Neural cell (in vitro differentiated cells): ENCODE results near the gene SRGAP3. TPM values are rescaled to one million over a fixed set of nuclear protein-coding genes. Genes with fewer than 3 reads are reported as not detected.

ENCODE experiments used
- H2AFZ ChIP-seq: fragments of 200-600, 300-800 bp; sonication (generic), shearing (Covaris generic); 2 replicates; pipeline ENCODE4 v1.6.0; 2014; ENCODE audit warnings: low read depth, mild to moderate bottlenecking, antibody characterized with exemption, low read length, moderate library complexity
- H3F3A ChIP-seq: fragments of 200-600 bp; shearing (Covaris generic); 2 replicates; pipeline ENCODE4 v1.6.1; 2016; ENCODE audit warnings: mild to moderate bottlenecking, moderate library complexity, mixed read lengths, antibody characterized with exemption, low read length; ENCODE audit not compliant: insufficient read depth, poor library complexity, severe bottlenecking
- H3K27ac ChIP-seq: fragments of 200-600, 300-800 bp; sonication (generic), shearing (Covaris generic); 2 replicates; pipeline ENCODE4 v1.5.1; 2014; ENCODE audit warnings: mild to moderate bottlenecking, low read length, moderate library complexity
- H3K27me3 ChIP-seq: fragments of 300-800, 200-600 bp; sonication (generic), shearing (Covaris generic); 2 replicates; pipeline ENCODE4 v1.6.0; 2014; ENCODE audit warnings: mild to moderate bottlenecking, low read depth, low read length, moderate library complexity; ENCODE audit not compliant: insufficient read depth
- H3K36me3 ChIP-seq: fragments of 300-800, 200-600 bp; sonication (generic), shearing (Covaris generic); 2 replicates; pipeline ENCODE4 v1.5.1; 2014; ENCODE audit warnings: mild to moderate bottlenecking, antibody characterized with exemption, low read length, moderate library complexity; ENCODE audit not compliant: insufficient read depth
- H3K4me2 ChIP-seq: fragments of 300-800, 200-600 bp; sonication (generic), shearing (Covaris generic); 2 replicates; pipeline ENCODE4 v1.6.0; 2014; ENCODE audit warnings: mild to moderate bottlenecking, low read length
- H3K4me3 ChIP-seq: fragments of 300-800, 200-600 bp; sonication (generic), shearing (Covaris generic); 2 replicates; pipeline ENCODE4 v1.5.1; 2014; ENCODE audit warnings: mild to moderate bottlenecking, low read length, moderate library complexity
- H3K79me2 ChIP-seq: fragments of 200-600 bp; shearing (Covaris generic); replicated peaks from 2 replicates; pipeline ENCODE4 v1.6.0; 2014; ENCODE audit warnings: mild to moderate bottlenecking, low read length, moderate library complexity; ENCODE audit not compliant: insufficient read depth
- H3K9ac ChIP-seq: fragments of 300-800, 200-600 bp; sonication (generic), shearing (Covaris generic); 2 replicates; pipeline ENCODE4 v1.6.1; 2016; ENCODE audit warnings: mild to moderate bottlenecking, low read length, mixed read lengths
- H3K9me2 ChIP-seq: fragments of 200-600 bp; shearing (Covaris generic); 2 replicates; pipeline ENCODE4 v1.6.1; 2016; ENCODE audit warnings: mild to moderate bottlenecking, low read length, mixed read lengths; ENCODE audit not compliant: insufficient read depth
- H3K9me3 ChIP-seq: fragments of 200-600, 300-800 bp; sonication (generic), shearing (Covaris generic); 2 replicates; pipeline ENCODE4 v1.6.1; 2016; ENCODE audit warnings: mild to moderate bottlenecking, mixed run types, low read length, moderate library complexity, mixed read lengths
- H4K20me1 ChIP-seq: fragments of 200-600 bp; shearing (Covaris generic); 2 replicates; pipeline ENCODE4 v1.6.1; 2016; ENCODE audit warnings: mild to moderate bottlenecking, mixed run types; ENCODE audit not compliant: insufficient read depth
- EP300 ChIP-seq: fragments of 450-650 bp; conservative IDR thresholded peaks from 2 replicates; pipeline ENCODE4 v1.6.1; 2014; ENCODE audit warnings: antibody characterized with exemption, mild to moderate bottlenecking, moderate library complexity; ENCODE audit not compliant: poor library complexity, severe bottlenecking
- EZH2 ChIP-seq: fragments of 200-600, 300-800 bp; shearing (Covaris generic), sonication (generic); IDR thresholded peaks from 2 replicates; pipeline ENCODE4 v1.6.1; 2014; ENCODE audit warnings: antibody characterized with exemption, low read length, borderline replicate concordance, mild to moderate bottlenecking; ENCODE audit not compliant: insufficient read depth, poor library complexity, severe bottlenecking
- MXI1 ChIP-seq: fragments of 450-650 bp; conservative IDR thresholded peaks from 2 replicates; pipeline ENCODE4 v1.6.1; 2014; ENCODE audit warnings: antibody characterized with exemption, mild to moderate bottlenecking; ENCODE audit not compliant: poor library complexity, severe bottlenecking
- POLR2AphosphoS5 ChIP-seq: IDR thresholded peaks from 2 replicates; pipeline ENCODE4 v1.6.1; 2012
- RAD21 ChIP-seq: fragments of 450-650 bp; conservative IDR thresholded peaks from 2 replicates; pipeline ENCODE4 v1.6.1; 2014; ENCODE audit warnings: antibody characterized with exemption, mild to moderate bottlenecking, moderate library complexity
- REST ChIP-seq: IDR thresholded peaks from 2 replicates; pipeline ENCODE4 v1.6.1; 2012; ENCODE audit warnings: borderline replicate concordance
- SMC3 ChIP-seq: fragments of 450-650 bp; conservative IDR thresholded peaks from 2 replicates; pipeline ENCODE4 v1.6.1; 2014; ENCODE audit warnings: antibody characterized with exemption, mild to moderate bottlenecking, moderate library complexity; ENCODE audit not compliant: poor library complexity
- TAF1 ChIP-seq: IDR thresholded peaks from 2 replicates; pipeline ENCODE4 v1.6.1; 2012; ENCODE audit warnings: low read depth
- polyA plus RNA-seq: library from polyadenylated mRNA; depleted of rRNA; stranded (reverse); fragments of >200 nt; gene quantifications from 2 replicates; pipeline ENCODE4 v1.2.3, GENCODE V29; 2014
- TF ChIP-seq, protein P1 (sequence below): fragments of 450-650 bp; IDR thresholded peaks from 2 replicates; pipeline ENCODE4 v1.5.1; 2014; ENCODE audit warnings: antibody characterized with exemption, mild to moderate bottlenecking, moderate library complexity; ENCODE audit not compliant: poor library complexity, severe bottlenecking

The SRGAP3 gene
- polyA plus RNA-seq, 1 donor from 2014 or later, result 31.5 TPM

DNA sequence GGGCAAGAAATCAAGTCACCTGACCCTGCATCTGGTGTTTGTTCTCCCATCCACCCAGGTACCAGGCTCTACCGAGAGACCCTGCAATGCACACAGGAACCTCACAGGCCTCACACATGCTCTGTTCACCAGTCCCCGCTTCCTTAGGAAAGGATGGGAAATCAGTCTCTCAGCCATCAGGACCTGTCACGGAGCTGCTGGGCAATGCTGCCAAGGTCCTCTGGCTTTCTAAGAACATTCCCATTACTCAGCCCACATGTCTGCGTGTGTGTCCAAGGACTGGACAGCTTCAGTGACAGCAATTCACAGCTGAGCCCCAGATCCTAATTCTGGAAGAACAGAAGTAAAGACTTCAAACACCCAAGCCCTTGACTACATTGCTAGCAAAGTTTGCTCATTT is 6.5 kb upstream of the SRGAP3 start:
- Histone ChIP-seq H3K79me2 (no peaks in the 10 kb centered on the region), H3F3A (no peaks in the 10 kb centered on the region), H3K4me3 (no peak overlapping the region), H3K9me2 (no peaks in the 10 kb centered on the region), H4K20me1 (no peaks in the 10 kb centered on the region), H3K9ac (no peak overlapping the region), H3K27me3 (no peaks in the 10 kb centered on the region), H3K4me2 (no peak overlapping the region), H3K27ac (no peak overlapping the region), H3K9me3 (no peaks in the 10 kb centered on the region), H2AFZ (no peak overlapping the region), H3K36me3 (no peaks in the 10 kb centered on the region)
- TF ChIP-seq TAF1 (no peak), POLR2AphosphoS5 (no peak), REST (no peak), RAD21 (no peak), MXI1 (no peak), EZH2 (no peak), SMC3 (no peak), EP300 (no peak)

GRCh38 chr3:9254764-9255163 is 5.3 kb upstream of the SRGAP3 start:
- no peak overlapping the region for H3K27ac ChIP-seq
- no peaks in the 10 kb centered on the region for H3K36me3 ChIP-seq
- H3K79me2 ChIP-seq, result no peaks in the 10 kb centered on the region
- no peaks in the 10 kb centered on the region for H3K27me3 ChIP-seq
- H3K9me2 ChIP-seq, result no peaks in the 10 kb centered on the region
- H4K20me1 ChIP-seq, result no peaks in the 10 kb centered on the region
- H3F3A ChIP-seq, result peaks cover 3% of the 10 kb centered on the region
- no peaks in the 10 kb centered on the region for H3K9me3 ChIP-seq
- H3K9ac ChIP-seq, result no peak overlapping the region
- H2AFZ ChIP-seq, result no peak overlapping the region
- H3K4me3 ChIP-seq, result no peak overlapping the region
- TF ChIP-seq TAF1 (no peak), MXI1 (no peak), REST (no peak), POLR2AphosphoS5 (no peak), EP300 (no peak), RAD21 (no peak), SMC3 (no peak), EZH2 (no peak)
- TF ChIP-seq, protein P1, sequence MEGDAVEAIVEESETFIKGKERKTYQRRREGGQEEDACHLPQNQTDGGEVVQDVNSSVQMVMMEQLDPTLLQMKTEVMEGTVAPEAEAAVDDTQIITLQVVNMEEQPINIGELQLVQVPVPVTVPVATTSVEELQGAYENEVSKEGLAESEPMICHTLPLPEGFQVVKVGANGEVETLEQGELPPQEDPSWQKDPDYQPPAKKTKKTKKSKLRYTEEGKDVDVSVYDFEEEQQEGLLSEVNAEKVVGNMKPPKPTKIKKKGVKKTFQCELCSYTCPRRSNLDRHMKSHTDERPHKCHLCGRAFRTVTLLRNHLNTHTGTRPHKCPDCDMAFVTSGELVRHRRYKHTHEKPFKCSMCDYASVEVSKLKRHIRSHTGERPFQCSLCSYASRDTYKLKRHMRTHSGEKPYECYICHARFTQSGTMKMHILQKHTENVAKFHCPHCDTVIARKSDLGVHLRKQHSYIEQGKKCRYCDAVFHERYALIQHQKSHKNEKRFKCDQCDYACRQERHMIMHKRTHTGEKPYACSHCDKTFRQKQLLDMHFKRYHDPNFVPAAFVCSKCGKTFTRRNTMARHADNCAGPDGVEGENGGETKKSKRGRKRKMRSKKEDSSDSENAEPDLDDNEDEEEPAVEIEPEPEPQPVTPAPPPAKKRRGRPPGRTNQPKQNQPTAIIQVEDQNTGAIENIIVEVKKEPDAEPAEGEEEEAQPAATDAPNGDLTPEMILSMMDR, result no peak
- H3K4me2 ChIP-seq, result no peak overlapping the region
